ENCODE results near the gene PLRG1.

GRCh38 chr4:154574311-154574710 lies 24.1 kb upstream of the PLRG1 start:
- TF ChIP-seq, protein P1, sequence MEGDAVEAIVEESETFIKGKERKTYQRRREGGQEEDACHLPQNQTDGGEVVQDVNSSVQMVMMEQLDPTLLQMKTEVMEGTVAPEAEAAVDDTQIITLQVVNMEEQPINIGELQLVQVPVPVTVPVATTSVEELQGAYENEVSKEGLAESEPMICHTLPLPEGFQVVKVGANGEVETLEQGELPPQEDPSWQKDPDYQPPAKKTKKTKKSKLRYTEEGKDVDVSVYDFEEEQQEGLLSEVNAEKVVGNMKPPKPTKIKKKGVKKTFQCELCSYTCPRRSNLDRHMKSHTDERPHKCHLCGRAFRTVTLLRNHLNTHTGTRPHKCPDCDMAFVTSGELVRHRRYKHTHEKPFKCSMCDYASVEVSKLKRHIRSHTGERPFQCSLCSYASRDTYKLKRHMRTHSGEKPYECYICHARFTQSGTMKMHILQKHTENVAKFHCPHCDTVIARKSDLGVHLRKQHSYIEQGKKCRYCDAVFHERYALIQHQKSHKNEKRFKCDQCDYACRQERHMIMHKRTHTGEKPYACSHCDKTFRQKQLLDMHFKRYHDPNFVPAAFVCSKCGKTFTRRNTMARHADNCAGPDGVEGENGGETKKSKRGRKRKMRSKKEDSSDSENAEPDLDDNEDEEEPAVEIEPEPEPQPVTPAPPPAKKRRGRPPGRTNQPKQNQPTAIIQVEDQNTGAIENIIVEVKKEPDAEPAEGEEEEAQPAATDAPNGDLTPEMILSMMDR (conservative IDR thresholded peaks at IDR 0.05 in 1 of 2, IDR thresholded peaks at IDR 0.05 in 1 of 2; ENCODE audit: extremely low read depth in 1 of 2, insufficient read depth in 1 of 2, low read depth in 1 of 2, low read length in 2 of 2): no peak
- TF ChIP-seq EZH2 (IDR thresholded peaks at IDR 0.05; ENCODE audit: borderline replicate concordance, low read length): no peak
